ENCODE data around the gene PRIMA1.

Gene PRIMA1

DNA sequence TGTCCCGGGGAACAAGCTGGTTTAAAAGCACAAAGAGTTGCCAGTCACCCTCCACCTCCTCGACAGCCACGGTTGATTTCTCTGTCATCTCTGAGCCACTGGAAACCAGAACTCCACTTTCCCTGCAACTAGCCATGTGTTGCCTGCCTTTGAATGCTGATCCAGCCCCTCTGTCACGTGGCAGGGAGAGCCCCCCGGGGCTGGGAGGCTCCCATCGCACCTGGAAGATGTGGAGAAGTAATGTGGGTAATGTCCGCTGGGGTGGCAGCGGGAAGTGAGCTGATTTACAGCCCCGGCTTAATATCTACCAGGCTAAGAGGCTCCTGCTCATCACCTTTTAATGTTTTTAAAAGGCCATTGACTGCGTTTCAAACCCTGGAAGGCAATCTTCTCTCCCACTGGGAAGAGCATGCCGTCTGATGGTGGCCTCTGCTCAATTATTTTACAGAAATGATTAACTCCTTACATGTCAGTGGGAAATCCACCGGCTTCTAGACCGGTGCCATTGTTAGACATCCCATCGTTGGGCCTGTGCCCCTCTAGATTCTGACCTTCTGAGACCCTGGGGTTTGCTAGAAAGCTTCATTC lies 7.4 kb downstream of the PRIMA1 start:
- H3K4me3 ChIP-seq (ENCODE audit: low read length), result no peak overlapping the region
- TF ChIP-seq, protein P1, sequence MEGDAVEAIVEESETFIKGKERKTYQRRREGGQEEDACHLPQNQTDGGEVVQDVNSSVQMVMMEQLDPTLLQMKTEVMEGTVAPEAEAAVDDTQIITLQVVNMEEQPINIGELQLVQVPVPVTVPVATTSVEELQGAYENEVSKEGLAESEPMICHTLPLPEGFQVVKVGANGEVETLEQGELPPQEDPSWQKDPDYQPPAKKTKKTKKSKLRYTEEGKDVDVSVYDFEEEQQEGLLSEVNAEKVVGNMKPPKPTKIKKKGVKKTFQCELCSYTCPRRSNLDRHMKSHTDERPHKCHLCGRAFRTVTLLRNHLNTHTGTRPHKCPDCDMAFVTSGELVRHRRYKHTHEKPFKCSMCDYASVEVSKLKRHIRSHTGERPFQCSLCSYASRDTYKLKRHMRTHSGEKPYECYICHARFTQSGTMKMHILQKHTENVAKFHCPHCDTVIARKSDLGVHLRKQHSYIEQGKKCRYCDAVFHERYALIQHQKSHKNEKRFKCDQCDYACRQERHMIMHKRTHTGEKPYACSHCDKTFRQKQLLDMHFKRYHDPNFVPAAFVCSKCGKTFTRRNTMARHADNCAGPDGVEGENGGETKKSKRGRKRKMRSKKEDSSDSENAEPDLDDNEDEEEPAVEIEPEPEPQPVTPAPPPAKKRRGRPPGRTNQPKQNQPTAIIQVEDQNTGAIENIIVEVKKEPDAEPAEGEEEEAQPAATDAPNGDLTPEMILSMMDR (IDR thresholded peaks at IDR 0.05; ENCODE audit: low read depth, low read length, poor library complexity, severe bottlenecking), result no peak
- no peak for TF ChIP-seq EZH2phosphoT487 (IDR thresholded peaks at IDR 0.05; ENCODE audit: borderline replicate concordance, low read length)
- no peak overlapping the region for H3K4me2 ChIP-seq (ENCODE audit: low read length)
- no peaks in the 10 kb centered on the region for H3K27me3 ChIP-seq (ENCODE audit: control insufficient read depth, low read length)
- H3K9me2 ChIP-seq (replicated peaks; ENCODE audit: control insufficient read depth, low read length), result no peaks in the 10 kb centered on the region
- H3K4me1 ChIP-seq (ENCODE audit: control insufficient read depth, low read length), result no peaks in the 10 kb centered on the region
- no peaks in the 10 kb centered on the region for H4K20me1 ChIP-seq (ENCODE audit: control insufficient read depth, insufficient read depth, low read depth, low read length)
- H3F3A ChIP-seq (ENCODE audit: control insufficient read depth, insufficient read depth), result no peaks in the 10 kb centered on the region
- H3K79me2 ChIP-seq (ENCODE audit: control insufficient read depth, low read length), result no peaks in the 10 kb centered on the region
- no peak overlapping the region for H3K27ac ChIP-seq (ENCODE audit: low read depth, low read length)
- H3K9me3 ChIP-seq (ENCODE audit: control insufficient read depth, insufficient read depth, low read length), result no peaks in the 10 kb centered on the region
- H3K36me3 ChIP-seq (ENCODE audit: control insufficient read depth, low read length), result no peaks in the 10 kb centered on the region

DNA sequence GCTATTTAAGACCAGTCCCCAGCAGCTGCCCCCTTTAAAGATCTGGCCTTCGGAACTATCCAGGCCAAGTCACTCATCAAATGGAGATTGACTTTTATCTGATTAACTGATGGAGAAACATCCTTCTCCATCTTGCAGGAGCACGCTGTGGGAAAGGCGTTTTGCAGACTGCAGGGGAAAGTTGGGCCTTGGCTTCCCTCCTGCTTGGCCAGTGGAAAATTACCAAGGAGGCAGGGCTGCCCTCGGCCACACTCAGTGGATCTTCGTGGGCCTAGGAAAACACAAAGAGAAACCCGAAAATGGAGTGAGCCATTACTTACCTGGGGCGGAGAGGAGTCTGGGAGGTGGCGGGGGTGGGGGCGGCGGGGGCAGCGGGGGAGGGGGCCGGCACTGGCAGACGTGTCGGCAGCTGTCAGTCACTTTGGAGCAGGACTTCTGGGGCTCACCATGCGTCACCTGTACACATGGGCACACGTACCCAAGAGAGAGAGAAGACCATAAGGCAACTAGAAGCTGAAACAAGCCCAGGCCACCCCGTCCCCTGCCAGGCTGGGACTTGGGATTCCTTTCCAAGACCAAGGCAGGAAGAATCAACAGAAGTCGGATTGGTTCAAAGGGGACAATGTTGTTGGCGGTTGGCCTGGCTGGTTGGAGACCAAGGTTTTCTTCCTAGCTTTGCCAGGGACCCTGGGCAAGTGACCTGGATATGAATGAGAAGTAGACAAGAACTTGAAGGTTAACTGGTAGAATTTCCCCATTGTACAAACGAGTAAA lies 9.2 kb downstream of the PRIMA1 start:
- Histone ChIP-seq H3K27ac (ENCODE audit: low read depth, low read length) (no peak overlapping the region), H3K36me3 (ENCODE audit: control insufficient read depth, low read length) (no peaks in the 10 kb centered on the region), H3K4me3 (ENCODE audit: low read length) (no peak overlapping the region), H3K79me2 (ENCODE audit: control insufficient read depth, low read length) (no peaks in the 10 kb centered on the region), H3K27me3 (ENCODE audit: control insufficient read depth, low read length) (no peaks in the 10 kb centered on the region), H3K4me1 (ENCODE audit: control insufficient read depth, low read length) (no peaks in the 10 kb centered on the region), H4K20me1 (ENCODE audit: control insufficient read depth, insufficient read depth, low read depth, low read length) (no peaks in the 10 kb centered on the region), H3F3A (ENCODE audit: control insufficient read depth, insufficient read depth) (no peaks in the 10 kb centered on the region), H3K4me2 (ENCODE audit: low read length) (no peak overlapping the region), H3K9me2 (replicated peaks; ENCODE audit: control insufficient read depth, low read length) (no peaks in the 10 kb centered on the region), H3K9me3 (ENCODE audit: control insufficient read depth, insufficient read depth, low read length) (no peaks in the 10 kb centered on the region)
- TF ChIP-seq, protein P1 (IDR thresholded peaks at IDR 0.05; ENCODE audit: low read depth, low read length, poor library complexity, severe bottlenecking), result no peak
- no peak for TF ChIP-seq EZH2phosphoT487 (IDR thresholded peaks at IDR 0.05; ENCODE audit: borderline replicate concordance, low read length)

DNA sequence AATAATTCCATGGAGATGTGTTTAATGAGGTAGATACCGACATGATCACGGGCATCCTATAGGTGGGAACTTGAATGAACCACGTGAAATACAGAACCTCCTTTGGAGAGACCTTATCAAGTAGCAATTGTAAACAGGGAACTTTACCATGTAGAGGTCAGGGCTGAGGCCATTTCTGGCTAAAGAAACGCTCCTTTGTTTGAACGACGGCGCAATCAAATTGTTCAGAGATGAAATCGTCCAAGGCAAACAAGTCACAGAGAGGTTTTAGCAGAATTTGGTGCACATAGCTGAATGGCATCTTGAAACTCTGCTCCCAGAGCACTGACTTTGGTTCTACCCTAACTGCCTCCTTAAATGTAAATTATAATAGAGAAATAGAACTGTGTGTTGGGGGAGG lies 9.8 kb downstream of the PRIMA1 start:
- no peaks in the 10 kb centered on the region for H3F3A ChIP-seq (ENCODE audit: control insufficient read depth, insufficient read depth)
- no peaks in the 10 kb centered on the region for H3K27me3 ChIP-seq (ENCODE audit: control insufficient read depth, low read length)
- H3K27ac ChIP-seq (ENCODE audit: low read depth, low read length), result no peak overlapping the region
- H3K9me2 ChIP-seq (replicated peaks; ENCODE audit: control insufficient read depth, low read length), result no peaks in the 10 kb centered on the region
- H3K4me1 ChIP-seq (ENCODE audit: control insufficient read depth, low read length), result no peaks in the 10 kb centered on the region
- H4K20me1 ChIP-seq (ENCODE audit: control insufficient read depth, insufficient read depth, low read depth, low read length), result no peaks in the 10 kb centered on the region
- H3K79me2 ChIP-seq (ENCODE audit: control insufficient read depth, low read length), result no peaks in the 10 kb centered on the region
- H3K4me2 ChIP-seq (ENCODE audit: low read length), result no peak overlapping the region
- TF ChIP-seq, protein P1 (IDR thresholded peaks at IDR 0.05; ENCODE audit: low read depth, low read length, poor library complexity, severe bottlenecking), result no peak
- no peak for TF ChIP-seq EZH2phosphoT487 (IDR thresholded peaks at IDR 0.05; ENCODE audit: borderline replicate concordance, low read length)
- no peak overlapping the region for H3K4me3 ChIP-seq (ENCODE audit: low read length)
- no peaks in the 10 kb centered on the region for H3K36me3 ChIP-seq (ENCODE audit: control insufficient read depth, low read length)
- H3K9me3 ChIP-seq (ENCODE audit: control insufficient read depth, insufficient read depth, low read length), result no peaks in the 10 kb centered on the region
